ENCODE data around the gene ZBTB20.

Gene ZBTB20

GRCh38 chr3:114383875-114384557 lies 763.1 kb downstream of the ZBTB20 start:
- DNase-seq = peak; percentile 90

- peak; percentile 32 for DNase-seq
Measured at GRCh38 chr3:114380233-114380651, 766.8 kb downstream of the ZBTB20 start.

- DNase-seq = no peak
Measured at GRCh38 chr3:114379266-114379665, 767.8 kb downstream of the ZBTB20 start.

- DNase-seq = no peak
Measured at GRCh38 chr3:114378760-114379159, 768.3 kb downstream of the ZBTB20 start.

- no peak for DNase-seq
Measured at GRCh38 chr3:114377426-114377825, 769.7 kb downstream of the ZBTB20 start.

GRCh38 chr3:114376516-114377185 lies 770.4 kb downstream of the ZBTB20 start:
- no peak for DNase-seq

- no peak for DNase-seq
Measured at GRCh38 chr3:114375608-114376421, 771.3 kb downstream of the ZBTB20 start.

GRCh38 chr3:114374433-114374990 lies 772.6 kb downstream of the ZBTB20 start:
- no peak for DNase-seq

GRCh38 chr3:114370537-114371174 lies 776.4 kb downstream of the ZBTB20 start:
- DNase-seq = peak; percentile 49

GRCh38 chr3:114365909-114366308 lies 781.2 kb downstream of the ZBTB20 start:
- DNase-seq = no peak

- no peak for DNase-seq
Measured at GRCh38 chr3:114364806-114365654, 782.1 kb downstream of the ZBTB20 start.

GRCh38 chr3:114363554-114364202 lies 783.4 kb downstream of the ZBTB20 start:
- DNase-seq = no peak

GRCh38 chr3:114362815-114363214 lies 784.3 kb downstream of the ZBTB20 start:
- DNase-seq = peak; percentile 57

GRCh38 chr3:114361391-114361790 lies 785.7 kb downstream of the ZBTB20 start:
- DNase-seq = no peak

- DNase-seq = no peak
Measured at GRCh38 chr3:114356525-114356924, 790.6 kb downstream of the ZBTB20 start.

- no peak for DNase-seq
Measured at GRCh38 chr3:114356066-114356465, 791.0 kb downstream of the ZBTB20 start.

- DNase-seq = no peak
Measured at GRCh38 chr3:114355653-114356052, 791.4 kb downstream of the ZBTB20 start.

- no peak for DNase-seq
Measured at GRCh38 chr3:114351822-114352145, 795.3 kb downstream of the ZBTB20 start.

GRCh38 chr3:114351123-114351821 lies 795.8 kb downstream of the ZBTB20 start:
- DNase-seq = no peak

- no peak for DNase-seq
Measured at GRCh38 chr3:114350690-114351089, 796.4 kb downstream of the ZBTB20 start.

GRCh38 chr3:114350271-114350670 lies 796.8 kb downstream of the ZBTB20 start:
- DNase-seq = no peak

Measured in NCI-H82 (cell line).